HepG2 (cell line): ENCODE measurements around the gene ZNFX1. TPM values are rescaled to one million over a fixed set of nuclear protein-coding genes. Genes with fewer than 3 reads are reported as not detected.
A peak's percentile ranks its signal among the peaks of the same experiment; 100 is the strongest.

Source experiments
- CCAR2 ChIP-seq: fragments of 200-400 bp; formaldehyde crosslinking; optimal IDR thresholded peaks from 2 replicates; pipeline ENCODE3; 2018; ENCODE audit warnings: low read depth, mild to moderate bottlenecking, low read length, moderate library complexity
- DNMT1 ChIP-seq: sonication (generic); formaldehyde crosslinking; IDR thresholded peaks from 2 replicates; pipeline ENCODE4 v1.5.1; 2020; ENCODE audit warnings: mild to moderate bottlenecking, missing genetic modification reagents
- GATAD2A ChIP-seq: IDR thresholded peaks from 2 replicates; pipeline ENCODE4 v1.6.1; 2016
- HNRNPL ChIP-seq: fragments of 200-400 bp; formaldehyde crosslinking; IDR thresholded peaks from 2 replicates; pipeline ENCODE4 v1.6.1; 2017; ENCODE audit warnings: mild to moderate bottlenecking, low read depth, low read length
- LCORL ChIP-seq, 2 experiments: fragments of 450-650 bp in 1 of 2; sonication (generic) in 1 of 2; formaldehyde crosslinking in 1 of 2; IDR thresholded peaks; 2 replicates each; pipeline versions ENCODE4 v1.5.0 to v1.6.1; 2017 to 2020; ENCODE audit warnings: antibody characterized with exemption in 1 of 2, missing genetic modification reagents in 1 of 2
- MED1 ChIP-seq: sonication (generic); formaldehyde crosslinking; IDR thresholded peaks from 2 replicates; pipeline ENCODE4 v1.4.0; 2020; ENCODE audit warnings: missing genetic modification reagents
- MED8 ChIP-seq: sonication (generic); formaldehyde crosslinking; IDR thresholded peaks from 2 replicates; pipeline ENCODE4 v1.8.1; 2023; ENCODE audit warnings: mild to moderate bottlenecking, missing genetic modification reagents; ENCODE audit not compliant: insufficient replicate concordance
- MTA1 ChIP-seq: sonication (generic); formaldehyde crosslinking; IDR thresholded peaks from 2 replicates; pipeline ENCODE4 v1.4.0; 2020; ENCODE audit warnings: missing genetic modification reagents, mild to moderate bottlenecking, borderline replicate concordance
- PITX1 ChIP-seq: sonication (generic); formaldehyde crosslinking; IDR thresholded peaks from 2 replicates; pipeline ENCODE4 v1.5.1; 2020; ENCODE audit warnings: mild to moderate bottlenecking, missing genetic modification reagents
- SAFB2 ChIP-seq: sonication (generic); formaldehyde crosslinking; IDR thresholded peaks from 2 replicates; pipeline ENCODE4 v1.5.1; 2020; ENCODE audit warnings: missing genetic modification reagents, low read depth, mild to moderate bottlenecking, borderline replicate concordance
- SCMH1 ChIP-seq: sonication (generic); formaldehyde crosslinking; IDR thresholded peaks from 2 replicates; pipeline ENCODE4 v1.9.0; 2021; ENCODE audit warnings: missing genetic modification reagents, mild to moderate bottlenecking, borderline replicate concordance
- SKI ChIP-seq: fragments of 450-650 bp; IDR thresholded peaks from one replicate; pipeline ENCODE4 v1.6.1; 2018; ENCODE audit warnings: mild to moderate bottlenecking; ENCODE audit not compliant: partially characterized antibody
- SOX5 ChIP-seq: IDR thresholded peaks from 2 replicates; pipeline ENCODE4 v1.6.1; 2016; ENCODE audit warnings: borderline replicate concordance
- TEAD3 ChIP-seq: optimal IDR thresholded peaks from 2 replicates; pipeline ENCODE3; 2016; ENCODE audit warnings: borderline replicate concordance
- THAP11 ChIP-seq: IDR thresholded peaks from 2 replicates; pipeline ENCODE4 v1.6.1; 2016; ENCODE audit warnings: missing biosample characterization, missing genetic modification reagents
- TRAFD1 ChIP-seq: sonication (generic); formaldehyde crosslinking; IDR thresholded peaks from 2 replicates; pipeline ENCODE4 v1.5.1; 2020; ENCODE audit warnings: missing genetic modification reagents, mild to moderate bottlenecking, borderline replicate concordance
- TRIM24 ChIP-seq: sonication (generic); formaldehyde crosslinking; IDR thresholded peaks from 2 replicates; pipeline ENCODE4 v1.8.0; 2022; ENCODE audit warnings: mild to moderate bottlenecking, missing genetic modification reagents
- ZBTB44 ChIP-seq: sonication (generic); formaldehyde crosslinking; IDR thresholded peaks from 2 replicates; pipeline ENCODE4 v1.4.0; 2020; ENCODE audit warnings: missing genetic modification reagents
- ZNF207 ChIP-seq: fragments of 450-650 bp; IDR thresholded peaks from 2 replicates; pipeline ENCODE4 v1.6.1; 2016; ENCODE audit warnings: antibody characterized with exemption, borderline replicate concordance
- ZNF496 ChIP-seq: sonication (generic); formaldehyde crosslinking; IDR thresholded peaks from 2 replicates; pipeline ENCODE4 v1.8.1; 2023; ENCODE audit warnings: mild to moderate bottlenecking, moderate library complexity, missing genetic modification reagents; ENCODE audit not compliant: insufficient replicate concordance
- ZNF609 ChIP-seq: sonication (generic); formaldehyde crosslinking; IDR thresholded peaks from 2 replicates; pipeline ENCODE4 v1.4.0; 2020; ENCODE audit warnings: mild to moderate bottlenecking, missing genetic modification reagents, borderline replicate concordance
- ZNF674 ChIP-seq: sonication (generic); formaldehyde crosslinking; IDR thresholded peaks from 2 replicates; pipeline ENCODE4 v1.5.0; 2020; ENCODE audit warnings: low read depth, mild to moderate bottlenecking, missing genetic modification reagents
- polyA plus RNA-seq, 8 experiments: library from polyadenylated mRNA; depleted of rRNA in 3 of 8; stranded (reverse) in 7 of 8; unstranded in 1 of 8; fragments of >200 nt; fragmentation: Illumina TruSeq in 4 of 8; extraction: Trizol in 4 of 8; gene quantifications; 2 replicates each; pipeline versions ENCODE4 v1.2.1 to v1.2.3, GENCODE V29; 2011 to 2016; ENCODE audit warnings: low read depth in 4 of 8, missing spikeins in 1 of 8, mixed read lengths in 1 of 8; ENCODE audit not compliant: insufficient read depth in 1 of 8
- total RNA-seq, 5 experiments: library from RNA; depleted of rRNA; stranded (reverse); fragments of >200 nt; fragmentation: Illumina TruSeq; extraction: Trizol; gene quantifications; 2 replicates each; pipeline ENCODE4 v1.2.3, GENCODE V29; 2016; ENCODE audit warnings: low read depth in 1 of 5

Gene ZNFX1
- total and polyA plus RNA-seq, 2 of the 13 experiments (the other 11 are each of a cell fraction or from before 2014, with no cell fraction given) = 2.9 to 11.1 TPM

DNA sequence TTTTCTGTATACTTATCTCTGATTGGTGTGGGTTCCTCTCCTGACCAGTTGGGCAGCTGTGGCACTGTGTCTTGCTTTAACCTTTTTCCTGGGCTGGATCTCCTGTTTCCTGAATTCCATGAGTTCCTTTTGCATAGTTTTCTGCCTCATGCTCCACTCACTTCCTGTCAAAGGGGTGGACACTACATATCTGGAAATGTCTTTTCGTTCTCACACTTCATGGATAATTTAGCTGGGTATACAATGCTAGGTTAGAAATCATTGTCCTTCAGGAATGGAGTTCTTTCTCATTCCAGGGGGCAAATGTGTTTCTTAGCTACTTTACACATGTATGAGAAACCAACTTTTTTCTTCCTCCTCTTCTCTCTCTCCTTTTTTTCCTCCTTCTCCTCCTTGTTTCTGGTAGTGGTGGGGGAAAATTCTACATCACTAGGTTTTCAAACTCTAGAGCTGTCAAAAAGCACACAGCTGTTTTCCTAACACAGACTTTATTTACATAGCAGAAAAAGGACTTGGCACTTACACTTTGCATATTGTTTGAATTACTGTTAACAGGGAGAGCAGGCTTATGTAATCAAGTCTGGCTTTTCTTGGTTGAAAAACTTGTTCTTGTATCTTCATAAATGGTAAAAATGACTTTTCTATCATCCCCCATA is 67.6 kb downstream of the ZNFX1 start (continued):
- TF ChIP-seq SOX5 = peak; percentile 43; the same call in 1 of the 2 replicates
- TF ChIP-seq MED8 = no peak
- TF ChIP-seq LCORL (IDR thresholded peaks at IDR 0.05) = no peak
- 0 out of 2 replicates have a peak, but pooled peaks have one; percentile 19 for TF ChIP-seq LCORL (CRISPR knock-in tag; IDR thresholded peaks at IDR 0.05)
- no peak for TF ChIP-seq ZNF609 (CRISPR knock-in tag)
- no peak for TF ChIP-seq MED1 (CRISPR knock-in tag)
- TF ChIP-seq TRIM24 (CRISPR knock-in tag) = 0 out of 2 replicates have a peak, but pooled peaks have one; percentile 50
- TF ChIP-seq TRAFD1 (CRISPR knock-in tag) = no peak
- TF ChIP-seq ZNF207 = no peak
- TF ChIP-seq SCMH1 (CRISPR knock-in tag) = no peak
- TF ChIP-seq ZNF674 (CRISPR knock-in tag) = no peak
- TF ChIP-seq THAP11 (CRISPR knock-in tag) = peak; percentile 37; the same call in 1 of the 2 replicates
- TF ChIP-seq GATAD2A (CRISPR knock-in tag) = peak; percentile 58
- peak; percentile 66 for TF ChIP-seq TEAD3
- no peak for TF ChIP-seq CCAR2
- TF ChIP-seq PITX1 (CRISPR knock-in tag) = no peak
- peak; percentile 39 for TF ChIP-seq SKI
- no peak for TF ChIP-seq DNMT1 (CRISPR knock-in tag)
- no peak for TF ChIP-seq MTA1 (CRISPR knock-in tag)
- TF ChIP-seq ZBTB44 (CRISPR knock-in tag) = no peak
- TF ChIP-seq HNRNPL = no peak
- TF ChIP-seq ZNF496 (CRISPR knock-in tag) = no peak
- no peak for TF ChIP-seq SAFB2 (CRISPR knock-in tag)
